Measurements from ENCODE around the gene RHOT1.
"Not testable (repeated sequence)": the region's sequence is repeated elsewhere in the genome, so short reads cannot be mapped to it uniquely, and the experiment has no call there.

The RHOT1 gene

GRCh38 chr17:32160526-32160925, 18.2 kb downstream of the RHOT1 start:
- FAIRE-seq, result no peak

DNA sequence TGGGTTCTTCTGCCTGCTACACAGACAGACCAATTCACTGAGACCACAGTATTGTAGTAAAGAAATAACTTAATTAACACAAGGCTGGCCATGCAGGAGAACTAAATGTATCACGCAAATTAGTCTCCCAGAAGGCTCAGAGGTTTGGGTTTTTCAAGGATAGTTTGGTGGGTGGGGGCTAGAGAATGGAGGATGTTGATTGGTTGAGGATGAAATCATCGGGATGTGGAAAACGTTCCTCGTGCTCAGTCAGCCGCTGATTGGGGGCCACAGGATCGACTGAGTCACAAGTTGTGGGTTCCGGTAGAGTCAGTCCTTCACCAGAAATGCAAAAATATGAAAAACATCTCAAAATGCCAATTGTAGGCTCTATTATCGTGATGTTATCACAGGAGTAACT, 18.7 kb downstream of the RHOT1 start:
- FAIRE-seq, result no peak

- no peak for FAIRE-seq
Observed at GRCh38 chr17:32161506-32162365, 19.4 kb downstream of the RHOT1 start.

GRCh38 chr17:32174889-32175288, 32.6 kb downstream of the RHOT1 start:
- FAIRE-seq, result no peak

DNA sequence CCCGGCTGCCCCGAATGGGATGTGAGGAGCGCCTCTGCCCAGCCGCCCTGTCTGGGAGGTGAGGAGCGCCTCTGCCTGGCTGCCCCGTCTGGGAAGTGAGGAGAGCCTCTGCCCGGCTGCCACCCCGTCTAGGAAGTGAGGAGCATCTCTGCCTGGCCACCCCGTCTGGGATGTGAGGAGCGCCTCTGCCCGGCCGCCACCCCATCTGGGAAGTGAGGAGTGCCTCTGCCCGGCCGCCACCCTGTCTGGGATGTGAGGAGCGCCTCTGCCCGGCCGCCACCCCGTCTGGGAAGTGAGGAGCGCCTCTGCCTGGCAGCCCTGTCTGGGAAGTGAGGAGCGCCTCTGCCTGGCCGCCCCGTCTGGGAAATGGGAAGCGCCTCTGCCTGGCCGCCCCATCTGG, 36.4 kb downstream of the RHOT1 start:
- not testable (repeated sequence) for FAIRE-seq

- FAIRE-seq, result not testable (repeated sequence)
Observed at GRCh38 chr17:32179103-32179502, 36.8 kb downstream of the RHOT1 start.

- not testable (repeated sequence) for FAIRE-seq
Observed at GRCh38 chr17:32179526-32179925, 37.2 kb downstream of the RHOT1 start.

- not testable (repeated sequence) for FAIRE-seq
Observed at GRCh38 chr17:32180262-32180661, 38.0 kb downstream of the RHOT1 start.

- no peak for FAIRE-seq
Observed at GRCh38 chr17:32185875-32186274, 43.6 kb downstream of the RHOT1 start.

- FAIRE-seq, result no peak
Observed at GRCh38 chr17:32187271-32187670, 45.0 kb downstream of the RHOT1 start.

DNA sequence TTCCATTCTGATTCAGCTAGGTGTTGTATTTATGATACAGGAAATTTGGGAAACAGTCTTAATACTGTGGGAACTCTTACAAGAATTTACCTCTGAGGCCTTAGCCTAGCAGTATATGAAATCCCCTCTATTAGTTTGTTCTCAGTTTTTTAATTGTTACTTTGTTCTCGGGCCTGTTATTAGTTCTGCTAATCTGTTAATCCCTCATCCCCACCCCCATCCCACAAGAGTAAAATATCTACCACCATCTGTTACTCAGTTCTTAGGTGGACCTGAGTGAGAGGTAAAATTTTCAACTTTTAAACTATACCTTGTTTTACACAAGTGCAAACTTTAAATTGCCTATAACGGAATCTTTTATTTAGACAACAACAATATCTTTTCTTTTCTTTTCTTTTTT, 47.0 kb downstream of the RHOT1 start:
- FAIRE-seq, result no peak

- no peak for FAIRE-seq
Observed at GRCh38 chr17:32191306-32191705, 49.0 kb downstream of the RHOT1 start.

DNA sequence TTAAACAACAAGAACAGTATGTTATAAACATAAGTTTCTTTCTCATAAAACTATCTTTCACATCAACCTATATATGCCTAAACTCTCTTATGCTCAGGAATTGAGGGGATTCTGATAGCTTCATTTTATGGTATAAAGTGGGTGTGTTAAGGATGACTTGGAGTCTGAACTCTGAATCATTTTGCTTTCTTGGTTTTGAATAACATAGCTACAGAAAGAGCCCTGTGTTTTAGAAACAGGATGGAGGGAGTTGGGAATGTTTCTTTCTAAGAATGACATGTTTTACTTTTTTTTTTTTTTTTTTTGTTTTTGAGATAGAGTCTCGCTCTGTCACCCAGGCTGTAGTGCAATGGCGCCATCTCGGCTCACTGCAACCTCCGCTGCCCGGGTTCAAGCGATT, 50.1 kb downstream of the RHOT1 start:
- FAIRE-seq, result peak; percentile 5

DNA sequence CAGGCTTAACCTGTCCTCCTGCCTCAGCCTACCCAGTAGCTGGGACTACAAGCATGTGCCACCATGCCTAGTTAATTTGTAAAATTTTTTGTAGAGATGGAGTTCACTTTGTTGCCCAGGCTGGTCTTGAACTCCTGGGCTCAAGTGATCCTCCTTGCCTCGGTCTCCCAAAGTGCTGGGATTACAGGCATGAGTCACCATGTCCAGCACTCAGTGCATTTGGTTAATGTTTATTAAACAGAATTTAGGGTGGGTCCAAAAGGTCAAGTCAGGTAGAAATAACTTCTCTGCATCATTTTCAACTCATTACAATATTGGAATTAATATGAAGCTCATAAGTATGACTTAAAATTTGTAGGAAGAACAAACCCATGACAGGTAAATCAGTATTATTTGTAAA, 55.7 kb downstream of the RHOT1 start:
- FAIRE-seq, result no peak

DNA sequence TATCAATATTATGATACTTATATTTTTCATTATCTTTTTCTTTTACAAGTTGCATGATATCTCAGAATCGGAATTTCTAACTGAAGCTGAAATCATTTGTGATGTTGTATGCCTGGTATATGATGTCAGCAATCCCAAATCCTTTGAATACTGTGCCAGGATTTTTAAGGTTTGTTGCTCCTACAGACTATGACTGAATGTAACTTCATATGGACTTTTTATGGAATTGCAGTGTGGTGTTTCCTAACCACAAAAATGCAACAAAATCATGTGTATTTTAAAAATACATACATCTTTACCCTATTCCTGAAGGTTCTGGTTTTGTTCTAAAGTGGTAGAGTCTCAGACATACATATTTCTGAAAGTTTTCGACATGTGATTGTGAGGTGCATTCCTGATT, 64.6 kb downstream of the RHOT1 start:
- no peak for FAIRE-seq

DNA sequence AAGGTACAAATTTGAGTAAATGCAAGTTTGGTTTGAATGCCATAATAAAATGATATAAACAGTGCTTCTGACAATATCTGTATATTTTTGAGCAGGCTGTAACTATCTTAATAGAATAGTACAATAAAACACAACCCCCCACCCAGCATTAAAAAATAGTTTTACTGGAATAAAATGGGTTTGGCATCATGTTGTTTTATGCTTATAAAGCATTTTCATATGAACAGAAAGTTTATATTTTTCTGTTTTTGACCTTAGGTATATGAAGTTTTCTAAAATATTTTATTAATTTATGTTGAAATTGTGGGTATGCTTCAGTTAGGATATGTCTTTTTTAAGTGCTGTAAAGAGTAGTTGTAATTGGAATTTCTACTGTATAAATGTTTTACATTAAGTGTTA, 66.1 kb downstream of the RHOT1 start:
- no peak for FAIRE-seq

DNA sequence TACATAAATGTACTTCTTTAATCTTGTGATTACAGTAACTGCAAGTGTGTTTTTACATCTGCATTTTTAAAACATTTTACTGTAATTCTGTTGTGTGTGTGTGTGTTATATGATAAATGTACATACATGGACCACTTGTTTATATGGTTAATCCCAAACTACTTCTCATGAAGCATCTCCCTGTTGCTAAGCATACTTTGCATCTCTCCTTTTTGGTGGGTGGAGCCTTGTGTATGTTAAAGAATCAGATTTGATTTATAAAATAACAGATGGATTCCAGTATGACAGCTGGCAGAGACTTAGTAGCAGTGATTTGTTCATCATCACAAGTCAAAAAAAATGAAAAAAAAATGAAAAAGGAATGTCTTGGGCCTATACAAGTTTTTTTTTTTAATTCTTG, 67.3 kb downstream of the RHOT1 start:
- no peak for FAIRE-seq

DNA sequence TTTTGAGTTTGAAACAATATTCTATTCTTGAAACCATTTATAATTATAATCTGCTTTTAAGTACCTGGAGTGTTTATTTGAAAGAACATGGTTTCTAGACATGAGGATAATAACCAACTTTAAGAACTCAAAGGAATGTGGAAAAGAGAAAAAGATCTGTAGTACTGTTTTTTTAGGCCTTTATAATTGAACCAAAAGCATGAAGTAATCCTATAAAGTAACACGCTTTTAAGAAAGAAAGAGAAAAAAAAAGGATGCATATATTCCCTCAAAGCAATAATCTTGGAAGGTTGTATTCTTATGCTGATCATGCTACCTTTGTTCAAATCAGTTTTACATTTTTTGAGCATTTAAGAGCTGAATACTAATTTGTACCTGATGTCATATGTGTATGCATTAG, 69.4 kb downstream of the RHOT1 start:
- no peak for FAIRE-seq

GRCh38 chr17:32215696-32216095, 73.4 kb downstream of the RHOT1 start:
- FAIRE-seq, result peak; percentile 31

GRCh38 chr17:32222621-32223020, 80.3 kb downstream of the RHOT1 start:
- no peak for FAIRE-seq

DNA sequence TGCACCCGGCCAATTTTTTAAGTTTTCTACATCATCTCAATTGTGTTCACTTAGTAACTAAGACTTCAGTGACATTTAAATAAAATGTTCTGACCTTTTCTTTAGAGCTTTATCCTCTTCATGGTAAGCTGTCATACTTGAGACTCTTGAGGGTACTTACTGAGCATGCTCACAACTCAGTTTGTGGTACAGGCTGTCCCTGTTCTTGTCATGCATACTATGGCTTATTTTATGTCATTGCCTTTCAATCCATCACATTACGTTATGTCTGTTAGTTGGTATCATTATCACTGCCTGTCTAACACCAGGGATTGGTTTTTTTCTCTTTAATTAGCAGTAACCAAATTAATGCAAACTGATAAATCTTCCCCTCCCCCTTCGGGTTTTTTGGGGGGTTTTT, 81.4 kb downstream of the RHOT1 start:
- no peak for FAIRE-seq

DNA sequence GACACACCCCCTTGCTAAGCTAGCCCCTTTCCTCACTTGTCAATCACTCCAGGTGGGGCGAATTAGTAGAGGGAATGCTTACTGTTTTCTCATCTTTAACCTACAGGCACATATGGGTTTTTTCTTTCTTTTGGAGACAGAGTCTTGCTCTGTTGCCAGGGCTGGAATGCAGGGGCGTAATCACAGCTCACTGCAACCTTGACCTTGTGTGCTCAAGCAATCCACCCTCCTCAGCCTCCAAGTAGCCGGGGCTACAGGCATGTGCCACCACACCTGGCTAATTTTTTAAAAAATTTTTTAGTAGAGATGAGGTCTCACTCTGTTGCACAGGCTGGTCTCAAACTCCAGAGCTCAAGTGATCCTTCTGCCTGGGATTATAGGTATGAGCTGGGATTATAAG, 84.6 kb downstream of the RHOT1 start:
- FAIRE-seq, result no peak

DNA sequence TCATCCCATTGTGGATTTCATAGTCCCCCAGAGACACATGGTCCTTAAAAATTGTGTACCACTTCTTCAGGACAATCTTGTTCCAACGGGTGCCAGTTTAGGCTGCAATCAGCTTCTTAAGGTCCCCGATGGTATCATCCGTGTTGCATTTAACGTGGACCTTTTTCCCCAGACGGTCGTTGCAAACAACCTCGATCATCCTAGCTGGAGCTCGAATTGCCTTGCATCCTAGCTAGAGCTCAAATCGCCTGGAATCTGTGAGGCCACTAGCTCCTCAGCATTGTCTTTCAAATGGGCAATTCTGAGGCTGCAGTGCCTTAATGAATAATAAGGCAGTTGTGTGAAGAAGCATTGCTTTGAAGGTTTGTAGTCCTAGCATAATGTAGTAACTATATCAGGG, 85.6 kb downstream of the RHOT1 start:
- FAIRE-seq, result no peak

DNA sequence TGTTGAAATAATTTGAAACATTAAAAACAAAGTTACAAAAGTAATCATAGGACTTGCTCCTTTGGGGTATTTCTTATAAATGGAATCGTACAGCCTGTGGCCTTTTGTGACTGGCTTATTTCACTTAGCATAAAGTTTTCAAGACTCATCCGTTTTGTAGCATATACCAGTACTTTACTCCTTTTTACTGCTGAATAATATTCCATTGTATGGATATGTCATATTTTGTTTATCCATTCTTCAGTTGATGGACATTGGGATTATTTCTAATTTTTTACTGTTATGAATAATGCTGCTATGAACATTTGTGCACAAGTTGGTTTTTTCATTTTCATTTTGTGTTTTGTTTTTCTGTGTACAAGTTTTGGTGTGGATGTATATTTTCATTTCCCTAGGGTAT, 93.3 kb downstream of the RHOT1 start:
- FAIRE-seq, result no peak

GRCh38 chr17:32239456-32239855, 97.2 kb downstream of the RHOT1 start:
- FAIRE-seq, result no peak
